ENCODE data around the gene SEL1L.
"Not testable (repeated sequence)": the region's sequence is repeated elsewhere in the genome, so short reads cannot be mapped to it uniquely, and the experiment has no call there.

DNA sequence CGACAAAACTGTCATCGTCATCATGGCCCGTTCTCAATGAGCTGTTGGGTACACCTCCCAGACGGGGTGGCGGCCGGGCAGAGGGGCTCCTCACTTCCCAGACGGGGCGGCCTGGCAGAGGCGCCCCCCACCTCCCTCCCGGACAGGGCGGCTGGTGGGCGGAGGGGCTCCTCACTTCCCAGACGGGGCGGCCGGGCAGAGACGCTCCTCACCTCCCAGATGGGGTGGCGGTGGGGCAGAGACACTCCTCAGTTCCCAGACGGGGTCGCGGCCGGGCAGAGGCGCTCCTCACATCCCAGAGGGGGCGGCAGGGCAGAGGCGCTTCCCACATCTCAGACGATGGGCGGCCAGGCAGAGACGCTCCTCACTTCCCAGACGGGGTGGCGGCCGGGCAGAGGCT is 71.3 kb downstream of the SEL1L start:
- not testable (repeated sequence) for TF ChIP-seq FOXO1 (CRISPR knock-in tag; IDR thresholded peaks at IDR 0.05); AGO2 (optimal IDR thresholded peaks at IDR 0.05; ENCODE audit: low read depth, low read length); ZNF644 (CRISPR knock-in tag; IDR thresholded peaks at IDR 0.05; ENCODE audit: low read depth); POLR2A (IDR thresholded peaks at IDR 0.05; ENCODE audit: insufficient read depth in 1 of 2, low read depth in 2 of 2, low read length in 2 of 2)
